CD4-positive, alpha-beta T cell treated with Interleukin-15 for 4 hours (primary cell): Measurements from ENCODE around the gene GMCL2.
A peak's percentile ranks its signal among the peaks of the same experiment; 100 is the strongest.
"Not testable (repeated sequence)": the region's sequence is repeated elsewhere in the genome, so short reads cannot be mapped to it uniquely, and the experiment has no call there.

Experiments
- DNase-seq: peaks from one replicate; pipeline ENCODE4 v3.0.0-alpha.2; 2020; ENCODE audit warnings: low spot score

The GMCL2 gene

GRCh38 chr5:178206166-178207101, 19.3 kb upstream of the GMCL2 start:
- peak; percentile 7 for DNase-seq

- no peak for DNase-seq
Observed at GRCh38 chr5:178205749-178206047, 18.5 kb upstream of the GMCL2 start.

- peak; percentile 71 for DNase-seq
Observed at GRCh38 chr5:178204935-178205748, 18.0 kb upstream of the GMCL2 start.

DNA sequence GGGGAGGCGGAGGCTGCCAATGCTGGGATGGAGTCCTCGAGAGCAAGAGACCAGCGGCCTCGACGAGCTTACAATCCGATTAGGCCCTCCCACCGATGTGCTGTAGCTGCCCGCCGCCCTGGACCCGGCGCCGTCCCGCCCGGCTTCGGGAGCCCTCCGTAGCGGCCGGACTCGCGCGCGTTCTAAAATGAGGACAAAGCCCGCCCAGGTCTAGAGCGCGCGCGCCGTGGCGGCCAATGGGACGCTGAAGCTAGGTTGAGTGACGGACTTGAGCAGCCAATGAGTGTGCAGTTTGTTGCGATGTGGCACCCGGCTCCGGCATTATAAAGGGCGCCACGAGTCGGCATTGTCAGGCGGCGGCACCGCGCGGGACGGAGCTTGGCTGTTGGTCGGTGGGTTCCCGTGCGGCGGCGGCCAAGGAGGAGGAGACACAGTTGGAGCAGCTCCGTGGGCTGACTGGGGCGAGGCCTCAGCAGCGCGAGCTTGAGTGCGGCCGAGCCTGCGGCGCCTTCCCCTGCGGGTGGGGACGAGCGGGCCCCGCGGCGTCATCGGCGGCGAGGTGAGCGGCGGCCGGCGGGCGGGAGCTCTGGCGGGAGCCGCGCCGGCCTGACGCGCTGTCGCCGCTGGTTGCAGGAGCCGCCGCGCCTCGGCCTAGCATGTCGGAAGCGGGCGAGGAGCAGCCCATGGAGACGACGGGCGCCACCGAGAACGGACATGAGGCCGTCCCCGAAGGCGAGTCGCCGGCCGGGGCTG, 17.2 kb upstream of the GMCL2 start, which contains the start of gene HNRNPAB:
HNRNPAB (plus strand) TSS at position 352 of the 753 bp plus-strand sequence; CDS start at position 657, 305 bp downstream.
- peak; percentile 95 for DNase-seq

DNA sequence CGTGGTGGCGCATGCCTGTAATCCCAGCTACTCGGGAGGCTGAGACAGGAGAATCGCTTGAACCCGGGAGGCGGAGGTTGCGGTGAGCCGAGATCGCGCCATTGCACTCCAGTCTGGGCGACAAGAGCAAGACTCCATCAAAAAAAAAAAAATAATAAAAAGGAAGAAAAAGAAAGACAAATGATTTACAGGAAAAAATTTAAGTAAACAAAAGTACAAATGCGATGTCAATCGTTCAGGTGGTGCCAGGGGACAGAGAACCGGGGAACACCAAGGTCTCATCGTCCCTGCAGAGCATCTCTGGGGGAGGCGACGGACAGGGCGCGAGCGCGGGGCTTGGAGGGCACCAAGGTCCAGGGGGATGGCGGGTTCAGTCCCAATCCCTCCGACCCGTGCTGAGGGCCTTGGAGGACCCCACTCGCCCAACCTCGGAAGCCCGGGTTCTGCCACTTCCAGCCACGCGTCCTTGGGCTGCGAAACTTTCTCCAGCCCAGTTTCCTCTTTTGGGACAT, 16.6 kb upstream of the GMCL2 start:
- no peak for DNase-seq

DNA sequence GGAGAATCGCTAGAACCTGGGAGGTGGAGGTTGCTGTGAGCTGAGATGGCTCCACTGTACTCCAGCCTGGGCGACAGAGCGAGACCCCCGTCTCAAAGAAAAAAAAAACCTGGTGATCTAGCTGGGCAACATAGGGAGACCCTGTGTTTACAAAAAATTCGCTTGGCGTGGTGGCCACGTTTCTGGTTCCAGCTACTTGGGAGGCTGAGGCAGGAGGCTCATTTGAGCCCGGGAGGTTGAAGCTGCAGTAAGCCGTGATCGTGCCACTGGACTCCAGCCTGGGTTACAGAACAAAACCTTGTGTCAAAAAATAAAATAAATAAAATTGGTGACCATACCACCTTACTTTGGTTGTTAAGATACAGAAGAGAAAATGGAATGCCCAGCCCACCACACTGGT, 15.4 kb upstream of the GMCL2 start:
- no peak for DNase-seq

DNA sequence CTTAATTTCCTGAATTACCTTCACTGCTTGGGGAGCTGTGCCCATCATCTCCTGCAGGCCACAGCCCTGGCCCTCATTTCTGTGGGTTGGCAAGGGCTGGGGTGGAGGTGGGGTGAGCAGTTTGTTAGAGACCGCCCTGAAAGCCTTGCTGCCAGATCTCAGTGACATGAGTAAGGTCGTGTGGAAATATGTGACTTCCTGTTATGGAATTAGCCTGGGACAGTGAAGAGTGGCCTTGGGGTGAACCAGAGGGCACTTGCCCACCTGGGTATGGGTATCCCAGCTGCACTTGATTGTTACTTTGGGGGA, 14.7 kb upstream of the GMCL2 start:
- no peak for DNase-seq

- no peak for DNase-seq
Observed at GRCh38 chr5:178201221-178201926, 14.2 kb upstream of the GMCL2 start.

DNA sequence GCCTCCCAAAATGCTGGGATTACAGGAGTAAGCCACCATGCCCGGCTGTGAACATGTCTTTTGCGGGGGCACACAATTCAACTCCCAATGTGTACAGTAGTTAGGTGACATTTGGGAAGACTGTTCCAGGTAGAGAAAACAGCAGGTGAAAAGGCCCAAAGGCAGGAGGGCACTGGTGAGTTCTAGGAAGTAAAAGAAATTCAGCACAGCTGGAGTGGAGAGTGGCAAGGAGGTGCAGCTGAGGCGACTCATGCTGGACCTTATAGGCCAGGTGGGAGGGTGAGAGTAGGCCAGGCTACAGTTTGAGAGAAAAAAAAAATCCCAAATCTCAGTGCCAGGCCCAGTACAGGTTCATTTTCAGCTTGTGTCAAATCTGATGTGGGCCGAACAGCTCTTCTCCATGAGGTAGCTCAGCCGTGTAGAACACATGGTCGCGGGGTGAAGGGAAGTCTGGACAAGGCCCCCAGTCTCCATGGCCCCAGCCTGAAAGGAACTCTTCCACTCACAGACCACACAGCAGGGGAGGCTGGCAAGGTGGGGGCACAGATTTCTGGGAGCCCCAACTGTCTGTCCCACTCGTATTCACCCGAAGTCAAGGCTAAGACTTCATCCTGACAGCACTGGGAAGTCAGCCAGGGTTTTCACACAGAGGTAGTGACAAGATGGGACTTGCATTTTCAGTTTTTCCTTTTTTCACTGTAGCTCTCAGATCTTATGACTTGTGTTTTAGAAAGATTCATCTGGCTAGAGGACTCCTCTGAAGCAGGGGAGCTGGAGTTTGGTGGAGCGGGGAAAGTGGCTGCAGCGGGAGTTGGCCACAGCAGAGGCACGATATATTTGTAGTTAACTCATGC, 12.6 kb upstream of the GMCL2 start:
- DNase-seq, result no peak

GRCh38 chr5:178198706-178199105, 11.5 kb upstream of the GMCL2 start:
- DNase-seq, result no peak

- DNase-seq, result not testable (repeated sequence)
Observed at GRCh38 chr5:178198151-178198550, 11.0 kb upstream of the GMCL2 start.

DNA sequence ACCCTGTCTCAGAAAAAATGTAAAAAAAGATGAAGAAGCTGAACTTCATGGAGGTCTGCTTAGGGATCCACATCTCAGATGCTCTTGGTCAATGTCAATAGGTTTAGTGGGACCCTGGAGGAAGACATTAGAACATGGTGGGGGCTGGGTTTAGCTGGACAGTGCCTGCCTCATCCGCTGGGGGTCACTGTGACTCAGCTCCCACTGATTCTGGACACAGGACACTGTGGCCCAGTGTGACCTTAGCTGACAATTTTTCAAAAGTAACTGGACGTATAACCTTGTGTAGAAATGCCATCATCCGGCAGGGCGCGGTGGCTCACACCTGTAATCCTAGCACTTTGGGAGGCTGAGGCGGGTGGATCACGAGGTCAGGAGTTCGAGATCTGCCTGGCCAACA, 9.8 kb upstream of the GMCL2 start:
- DNase-seq, result no peak

DNA sequence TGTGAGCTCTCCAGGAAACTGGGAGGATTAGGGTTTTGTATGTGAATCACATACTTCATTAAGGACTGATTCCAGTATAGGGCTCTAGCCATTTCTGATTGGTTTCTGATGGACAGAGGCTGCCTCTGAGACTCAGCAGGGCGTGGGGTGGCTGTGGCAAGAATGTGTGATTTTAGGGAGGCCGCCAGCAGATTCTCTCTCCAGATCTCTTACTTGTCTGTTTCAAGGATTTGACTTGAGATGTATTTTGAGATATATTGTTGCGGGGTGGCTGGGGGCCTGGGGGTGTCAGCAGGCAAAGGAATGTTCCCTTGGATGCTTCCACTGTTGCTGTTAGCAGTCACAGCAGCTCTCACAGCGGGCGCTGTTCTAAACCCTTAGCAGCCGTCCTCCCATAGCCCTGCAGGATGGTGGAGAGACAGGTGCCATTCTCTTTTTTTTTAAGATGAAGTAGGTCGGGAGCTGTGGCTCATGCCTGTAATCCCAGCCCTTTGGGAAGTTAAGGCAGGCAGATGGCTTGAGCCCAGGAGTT, 9.2 kb upstream of the GMCL2 start:
- no peak for DNase-seq

DNA sequence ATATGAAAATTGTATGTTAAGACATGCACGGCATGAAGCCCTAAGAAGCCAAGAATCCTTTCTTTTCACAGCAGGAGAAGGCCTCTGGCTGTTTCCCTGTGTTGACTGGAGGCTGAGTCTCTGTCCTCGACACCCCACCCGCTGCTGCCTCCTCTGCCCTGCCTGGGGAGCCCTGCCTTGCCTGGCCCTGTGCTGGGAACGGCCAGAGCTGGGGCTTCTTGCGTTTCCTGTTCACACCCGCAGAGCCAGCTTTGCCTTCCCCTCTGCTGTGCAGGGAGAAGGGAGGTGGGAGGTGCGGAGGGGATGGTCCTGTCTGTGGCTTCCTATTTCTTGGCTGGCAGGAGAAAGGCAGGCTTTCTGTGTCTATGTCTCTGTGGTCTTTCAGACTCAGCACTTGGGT, 6.9 kb upstream of the GMCL2 start:
- no peak for DNase-seq

- no peak for DNase-seq
Observed at GRCh38 chr5:178193251-178193809, 6.2 kb upstream of the GMCL2 start.

DNA sequence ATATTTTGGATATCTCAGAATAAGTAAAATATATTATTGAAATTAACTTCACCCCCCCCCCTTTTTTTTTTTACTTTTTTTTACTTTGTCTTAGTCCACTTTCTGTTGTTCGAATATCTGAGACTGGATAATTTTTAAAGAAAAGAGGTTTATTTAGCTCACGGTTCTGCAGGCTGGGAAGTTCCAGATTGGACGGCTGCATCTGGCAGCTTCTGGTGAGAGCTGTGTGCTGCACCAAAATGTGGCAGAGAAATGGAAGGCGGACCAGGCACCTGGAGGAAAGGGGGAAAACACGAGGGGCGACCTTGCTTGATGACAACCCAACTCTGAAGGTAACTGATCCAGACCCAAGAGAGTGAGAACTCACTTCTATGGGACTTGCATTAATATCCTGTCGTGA, 5.6 kb upstream of the GMCL2 start:
- DNase-seq, result no peak

DNA sequence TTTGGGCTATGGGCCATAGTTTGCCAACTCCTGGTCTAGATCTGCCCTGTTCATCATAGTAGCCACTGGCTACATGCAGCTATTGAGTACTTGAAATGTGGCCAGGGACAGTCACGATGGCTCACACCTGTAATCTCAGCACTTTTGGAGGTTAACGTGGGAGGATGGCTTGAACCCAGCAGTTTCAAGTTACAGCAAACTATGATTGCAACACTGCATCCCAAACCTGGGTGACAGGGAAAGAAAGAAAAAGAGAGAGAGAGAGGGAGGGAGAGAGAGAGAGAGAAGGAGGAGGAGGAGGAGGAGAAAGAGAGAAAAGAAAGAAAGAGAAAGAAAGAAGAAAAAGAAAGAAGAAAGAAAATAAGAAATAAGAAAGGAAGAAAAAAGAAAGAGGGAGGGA, 5.1 kb upstream of the GMCL2 start:
- DNase-seq, result no peak

GRCh38 chr5:178191661-178192060, 4.5 kb upstream of the GMCL2 start:
- DNase-seq, result no peak

- DNase-seq, result no peak
Observed at GRCh38 chr5:178189433-178189832, 2.3 kb upstream of the GMCL2 start.

DNA sequence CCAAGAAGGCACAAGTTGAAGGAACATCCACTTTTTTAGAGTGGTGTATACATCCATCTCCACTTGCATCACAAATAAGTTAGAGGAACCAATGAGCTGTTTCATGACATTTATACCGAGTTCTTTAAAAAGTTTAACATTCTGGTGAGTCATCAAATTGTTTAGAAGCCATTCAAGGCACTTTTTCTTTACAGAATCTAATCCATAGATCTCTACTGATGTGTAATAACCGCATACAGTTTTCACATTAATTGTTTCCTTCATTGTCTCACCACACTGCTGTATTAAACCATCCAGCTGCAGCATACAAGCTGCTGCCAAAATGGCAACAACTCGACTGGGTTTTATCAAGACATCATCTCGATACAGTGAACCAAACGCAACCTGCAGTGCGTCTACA, 744 bp downstream of the GMCL2 start:
- DNase-seq, result no peak
